ENCODE measurements around the gene VAMP2.

DNA sequence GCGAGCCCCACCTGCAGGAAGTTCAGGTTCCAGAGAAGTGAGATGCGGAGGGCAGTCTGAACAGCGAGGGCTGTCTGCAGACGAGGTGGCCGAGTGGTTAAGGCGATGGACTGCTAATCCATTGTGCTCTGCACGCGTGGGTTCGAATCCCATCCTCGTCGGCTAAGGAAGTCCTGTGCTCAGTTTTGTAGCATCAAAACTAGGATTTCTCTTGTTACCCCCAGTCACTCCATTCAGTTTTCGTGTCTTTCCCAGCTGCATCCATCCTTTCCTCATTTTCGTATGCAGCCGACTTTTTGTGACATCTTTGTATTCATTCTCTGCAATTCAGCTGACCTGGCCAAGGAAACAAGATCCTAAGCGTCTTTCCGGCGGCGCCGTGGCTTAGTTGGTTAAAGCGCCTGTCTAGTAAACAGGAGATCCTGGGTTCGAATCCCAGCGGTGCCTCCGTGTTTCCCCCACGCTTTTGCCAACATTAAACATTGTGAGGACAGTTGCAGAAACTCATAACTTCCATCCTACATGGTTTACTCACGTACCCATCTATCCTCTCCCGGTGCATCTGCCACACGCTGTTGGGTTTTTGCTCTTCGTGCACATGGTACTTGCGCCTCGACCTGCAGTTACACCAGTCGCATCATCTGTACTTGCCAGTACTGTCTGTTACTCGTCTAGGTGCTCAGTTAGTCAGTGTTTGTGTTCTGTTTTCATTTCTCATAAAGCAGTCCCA lies 24.2 kb upstream of the VAMP2 start:
- TF ChIP-seq, protein P1, sequence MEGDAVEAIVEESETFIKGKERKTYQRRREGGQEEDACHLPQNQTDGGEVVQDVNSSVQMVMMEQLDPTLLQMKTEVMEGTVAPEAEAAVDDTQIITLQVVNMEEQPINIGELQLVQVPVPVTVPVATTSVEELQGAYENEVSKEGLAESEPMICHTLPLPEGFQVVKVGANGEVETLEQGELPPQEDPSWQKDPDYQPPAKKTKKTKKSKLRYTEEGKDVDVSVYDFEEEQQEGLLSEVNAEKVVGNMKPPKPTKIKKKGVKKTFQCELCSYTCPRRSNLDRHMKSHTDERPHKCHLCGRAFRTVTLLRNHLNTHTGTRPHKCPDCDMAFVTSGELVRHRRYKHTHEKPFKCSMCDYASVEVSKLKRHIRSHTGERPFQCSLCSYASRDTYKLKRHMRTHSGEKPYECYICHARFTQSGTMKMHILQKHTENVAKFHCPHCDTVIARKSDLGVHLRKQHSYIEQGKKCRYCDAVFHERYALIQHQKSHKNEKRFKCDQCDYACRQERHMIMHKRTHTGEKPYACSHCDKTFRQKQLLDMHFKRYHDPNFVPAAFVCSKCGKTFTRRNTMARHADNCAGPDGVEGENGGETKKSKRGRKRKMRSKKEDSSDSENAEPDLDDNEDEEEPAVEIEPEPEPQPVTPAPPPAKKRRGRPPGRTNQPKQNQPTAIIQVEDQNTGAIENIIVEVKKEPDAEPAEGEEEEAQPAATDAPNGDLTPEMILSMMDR (IDR thresholded peaks at IDR 0.05; ENCODE audit: low read depth, low read length, poor library complexity, severe bottlenecking): no peak
- TF ChIP-seq EZH2phosphoT487 (IDR thresholded peaks at IDR 0.05; ENCODE audit: borderline replicate concordance, low read length): no peak
